Naive B cell (primary cell): ENCODE measurements around the gene C1GALT1C1L. TPM values are rescaled to one million over a fixed set of nuclear protein-coding genes. Genes with fewer than 3 reads are reported as not detected.
A peak's percentile ranks its signal among the peaks of the same experiment; 100 is the strongest.
"Not testable (repeated sequence)": the region's sequence is repeated elsewhere in the genome, so short reads cannot be mapped to it uniquely, and the experiment has no call there.

Experiments
- ATAC-seq, 2 donors: fragments of 150-1000 bp; cut with Tn5 transposase; 2 replicates each; pipeline ENCODE4 v1.10.0; 2021; ENCODE audit warnings: low read depth in 2 of 2, mild to moderate bottlenecking in 2 of 2, moderate library complexity in 2 of 2
- DNase-seq: peaks from one replicate; pipeline ENCODE4 v3.0.0; 2022
- H3K27ac Mint-ChIP-seq, 6 donors: one replicate each; pipeline ENCODE4 v1.8.0; 2020 to 2022; ENCODE audit warnings: mild to moderate bottlenecking in 6 of 6, mixed read lengths in 6 of 6, moderate library complexity in 5 of 6, inconsistent platforms in 2 of 6
- H3K27me3 Mint-ChIP-seq, 3 donors: one replicate each; pipeline ENCODE4 v1.8.0; 2021 to 2022; ENCODE audit warnings: mixed read lengths in 3 of 3, mild to moderate bottlenecking in 1 of 3
- H3K36me3 Mint-ChIP-seq, 2 donors: one replicate each; pipeline ENCODE4 v1.8.0; 2020 to 2022; ENCODE audit warnings: mixed read lengths in 2 of 2, inconsistent platforms in 1 of 2, mild to moderate bottlenecking in 1 of 2
- H3K4me1 Mint-ChIP-seq, 3 donors: one replicate each; pipeline ENCODE4 v1.8.0; 2020 to 2022; ENCODE audit warnings: mixed read lengths in 3 of 3, inconsistent platforms in 1 of 3, mild to moderate bottlenecking in 1 of 3, moderate library complexity in 1 of 3
- H3K4me3 Mint-ChIP-seq, 8 donors: one replicate each; pipeline ENCODE4 v1.8.0; 2020 to 2022; ENCODE audit warnings: mild to moderate bottlenecking in 8 of 8, mixed read lengths in 8 of 8, moderate library complexity in 8 of 8, inconsistent platforms in 2 of 8
- H3K9me3 Mint-ChIP-seq, 7 donors: one replicate each; pipeline ENCODE4 v1.8.0; 2020 to 2022; ENCODE audit warnings: mixed read lengths in 7 of 7, mild to moderate bottlenecking in 5 of 7, inconsistent platforms in 2 of 7, moderate library complexity in 1 of 7
- polyA plus RNA-seq, 6 donors: library from polyadenylated mRNA; unstranded; fragments of 300-500 nt; fragmentation: Illumina TruSeq; gene quantifications; one replicate each; pipeline ENCODE4 v1.2.3, GENCODE V29; 2021; ENCODE audit warnings: low read depth in 6 of 6

The C1GALT1C1L gene
- polyA plus RNA-seq, 6 donors from 2014 or later = not detected

DNA sequence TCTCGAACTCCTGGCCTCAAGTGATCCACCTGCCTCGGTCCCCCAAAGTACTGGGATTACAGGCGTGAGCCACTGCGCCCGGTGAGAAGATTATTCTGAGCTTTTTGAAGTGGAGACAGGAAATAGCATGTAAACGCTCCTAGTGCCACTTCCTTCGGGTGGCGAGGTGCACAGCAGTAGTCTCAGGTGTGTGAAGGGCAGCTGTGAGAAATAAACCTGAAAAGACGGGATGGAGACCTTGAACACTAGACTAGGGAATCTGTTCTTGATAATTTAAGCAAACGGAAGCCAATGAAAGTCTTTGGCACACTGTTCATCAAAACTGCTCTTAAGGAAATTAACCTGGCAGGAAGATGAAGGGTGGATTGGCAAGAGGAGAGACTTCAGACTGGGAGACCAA is 39.6 kb downstream of the C1GALT1C1L start:
- DNase-seq = no peak
- H3K4me1 Mint-ChIP-seq = peaks cover 12 to 16% (median 13%) of the 10 kb centered on the region in 3 donors
- H3K27me3 Mint-ChIP-seq = peaks cover 52 to 70% (median 64%) of the 10 kb centered on the region in 3 donors
- no peaks in the 10 kb centered on the region for H3K36me3 Mint-ChIP-seq
- peak overlapping the region in 2 of 6 donors; percentile 43 to 66 for H3K27ac Mint-ChIP-seq
- H3K9me3 Mint-ChIP-seq = peaks cover 3 to 18% (median 9%) of the 10 kb centered on the region in 7 donors
- H3K4me3 Mint-ChIP-seq = peak overlapping the region; percentile 82 to 94 (median 88)
- no peak for ATAC-seq

DNA sequence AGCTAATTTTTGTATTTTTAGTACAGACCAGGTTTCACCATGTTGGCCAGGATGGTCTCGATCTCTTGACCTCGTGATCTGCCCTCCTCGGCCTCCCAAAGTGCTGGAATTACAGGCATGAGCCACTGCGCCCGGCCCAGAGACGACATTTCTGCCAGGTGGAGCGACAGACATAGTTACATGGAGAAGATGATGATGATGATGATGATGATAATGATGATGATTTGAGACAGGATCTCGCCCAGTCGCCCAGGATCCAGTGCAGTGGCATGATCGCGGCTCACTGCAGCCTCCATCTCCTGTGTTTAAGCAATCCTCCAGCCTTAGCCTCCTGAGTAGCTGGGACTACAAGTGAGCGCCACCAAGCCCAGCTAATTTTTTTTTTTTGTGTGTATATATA is 40.1 kb downstream of the C1GALT1C1L start:
- H3K27me3 Mint-ChIP-seq = peaks cover 55 to 74% (median 68%) of the 10 kb centered on the region in 3 donors
- peak overlapping the region in 1 of 6 donors; percentile 43 for H3K27ac Mint-ChIP-seq
- DNase-seq, ATAC-seq, H3K36me3 Mint-ChIP-seq: not testable (repeated sequence)
- peaks cover 12 to 16% (median 13%) of the 10 kb centered on the region in 3 donors for H3K4me1 Mint-ChIP-seq
- H3K9me3 Mint-ChIP-seq = peaks cover 3 to 18% (median 9%) of the 10 kb centered on the region in 7 donors
- H3K4me3 Mint-ChIP-seq = peak overlapping the region in 6 of 8 donors; percentile 45 to 93 (median 75)

DNA sequence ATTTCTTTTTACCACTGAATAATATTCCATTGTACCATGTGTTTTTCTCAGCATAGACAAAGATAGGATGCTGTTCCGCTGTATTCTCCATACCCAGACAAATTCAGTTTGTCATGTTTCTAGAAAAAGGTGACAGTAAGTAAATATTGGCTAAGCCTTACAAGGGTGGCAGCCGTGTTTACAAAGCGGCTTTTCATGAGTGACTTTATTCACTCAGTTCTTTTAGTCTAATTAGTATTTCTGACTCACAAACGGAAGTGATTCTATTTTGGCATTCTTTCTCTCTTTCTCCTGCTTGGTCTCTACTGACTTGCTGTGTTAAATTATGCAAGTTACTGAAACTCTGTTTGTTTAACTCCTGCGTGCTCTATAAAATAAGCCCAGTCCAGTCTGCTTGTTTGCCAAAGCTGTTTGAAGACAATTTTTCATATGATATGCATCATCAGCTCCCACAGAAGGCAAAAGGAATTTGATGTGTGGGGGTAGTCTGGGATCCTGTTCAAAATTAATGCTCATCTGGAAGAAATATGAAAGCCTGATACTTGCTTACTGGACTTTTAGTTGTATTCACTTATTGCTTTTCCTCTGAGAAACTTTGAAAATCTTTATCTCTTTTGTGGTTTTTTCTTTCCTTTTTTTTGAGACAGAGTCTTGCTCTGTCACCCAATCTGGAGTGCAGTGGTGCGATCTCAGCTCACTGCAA is 41.5 kb downstream of the C1GALT1C1L start:
- DNase-seq (no peak), ATAC-seq (no peak)
- Mint-ChIP-seq H3K36me3 (no peaks in the 10 kb centered on the region), H3K9me3 (peaks cover 3 to 15% (median 5%) of the 10 kb centered on the region in 7 donors), H3K27ac (no peak overlapping the region), H3K4me3 (peak overlapping the region in 1 of 8 donors; percentile 82), H3K27me3 (peaks cover 61 to 75% (median 72%) of the 10 kb centered on the region in 3 donors), H3K4me1 (peaks cover 12 to 16% (median 13%) of the 10 kb centered on the region in 3 donors)

DNA sequence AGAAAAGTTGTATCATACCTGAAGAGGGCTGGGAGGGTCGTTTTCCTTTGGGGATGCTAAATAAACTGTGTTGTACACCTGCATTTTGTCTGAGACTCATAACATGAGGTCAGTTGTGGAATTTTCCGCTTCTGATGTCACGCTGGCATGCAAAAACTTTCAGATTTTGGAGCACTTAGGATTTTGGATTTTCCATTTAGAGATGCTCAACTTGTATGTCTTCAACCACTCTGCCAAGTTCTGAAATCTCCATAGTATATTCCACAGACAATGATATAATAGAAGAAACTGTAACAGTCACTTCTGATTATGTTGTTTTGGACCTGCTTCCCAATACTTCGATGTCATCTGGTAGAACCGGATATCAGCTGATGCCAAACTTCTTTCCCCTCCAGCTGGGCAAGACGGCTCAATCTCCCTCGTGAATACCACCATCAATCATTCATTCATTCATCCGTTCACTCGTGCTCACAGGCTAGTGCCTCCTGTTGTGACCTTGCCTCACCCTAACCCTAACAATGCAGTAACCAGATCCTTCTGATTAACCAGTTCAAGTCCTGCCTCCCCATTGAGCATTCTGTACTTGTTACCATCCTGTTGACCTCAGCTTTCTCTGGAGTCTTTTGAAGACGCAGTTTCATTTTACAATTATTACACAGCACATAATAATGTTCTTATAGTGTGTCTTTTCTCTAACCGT is 44.5 kb downstream of the C1GALT1C1L start:
- DNase-seq = no peak
- H3K9me3 Mint-ChIP-seq = peaks cover 0 to 30% (median 3%) of the 10 kb centered on the region in 7 donors
- peak overlapping the region in 1 of 6 donors; percentile 26 for H3K27ac Mint-ChIP-seq
- peaks cover 4 to 8% (median 5%) of the 10 kb centered on the region in 3 donors for H3K4me1 Mint-ChIP-seq
- no peaks in the 10 kb centered on the region for H3K36me3 Mint-ChIP-seq
- H3K4me3 Mint-ChIP-seq = no peak overlapping the region
- peaks cover 53 to 61% (median 57%) of the 10 kb centered on the region in 3 donors for H3K27me3 Mint-ChIP-seq
- ATAC-seq = no peak

Other genes with a start within 250 kb of the C1GALT1C1L start
- 10 to 100 TPM in 5 of 6 donors, 1 to 10 TPM in 1; 8.3 to 20.2 (median 13.0) TPM for gene THADA, start 80.4 kb downstream of the C1GALT1C1L start, polyA plus RNA-seq
- not detected for gene PLEKHH2, start 39.2 kb downstream of the C1GALT1C1L start, polyA plus RNA-seq
- gene DYNC2LI1, start 97.6 kb upstream of the C1GALT1C1L start, polyA plus RNA-seq = 1 to 10 TPM; 3.1 to 8.1 (median 6.3) TPM
- not detected for gene ABCG5, start 162.4 kb upstream of the C1GALT1C1L start, polyA plus RNA-seq
- under 1 TPM in 2 of 6 donors, not detected in 4; 0.05 to 0.12 TPM for gene ABCG8, start 162.5 kb upstream of the C1GALT1C1L start, polyA plus RNA-seq